Omental fat pad (tissue), 4 donors: ENCODE results near the gene PLEK2. TPM values are rescaled to one million over a fixed set of nuclear protein-coding genes. Genes with fewer than 3 reads are reported as not detected.

Source experiments
- ATAC-seq: fragments of 150-250 bp; one replicate; pipeline ENCODE4 v1.9.1; 2016; ENCODE audit warnings: mild to moderate bottlenecking, moderate library complexity; ENCODE audit not compliant: low FRiP score
- DNase-seq: peaks from one replicate; pipeline ENCODE4 v3.0.0-alpha.2; 2019; ENCODE audit warnings: low spot score
- total RNA-seq, 4 donors: library from RNA; depleted of rRNA; stranded (reverse); fragments of >200 nt; gene quantifications; one replicate each; pipeline ENCODE4 v1.1.0, GENCODE V29; 2016
- TF ChIP-seq, protein P1 (sequence below), 3 donors: fragments of 450-650 bp; IDR thresholded peaks; one replicate each; pipeline ENCODE4 v1.5.1; 2016 to 2017; ENCODE audit warnings: antibody characterized with exemption in 3 of 3, mild to moderate bottlenecking in 3 of 3, moderate library complexity in 2 of 3

The PLEK2 gene
- total RNA-seq, 4 donors from 2014 or later, result 1.8 to 4.5 (median 3.4) TPM; not detected in 1

DNA sequence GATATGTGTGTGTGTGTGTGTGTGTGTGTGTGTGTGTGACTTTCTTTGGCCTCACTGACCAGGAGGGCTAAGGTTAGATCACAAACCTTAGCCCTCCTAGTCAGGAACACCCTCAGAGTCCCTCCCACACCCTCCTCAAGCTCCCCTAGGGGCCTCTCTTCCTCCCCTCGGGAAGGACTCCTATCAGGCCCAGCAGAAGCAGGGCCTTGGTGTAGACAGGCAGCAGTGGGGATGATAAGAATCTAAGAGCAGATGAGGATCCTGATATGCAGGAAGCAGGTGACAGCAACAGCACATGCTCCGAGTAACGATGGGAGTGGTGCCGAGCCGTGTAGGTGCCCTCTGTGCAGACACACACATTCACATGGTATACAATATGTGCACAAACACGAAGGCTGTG, 20.7 kb downstream of the PLEK2 start:
- no peak for DNase-seq
- no peak for ATAC-seq
- TF ChIP-seq, protein P1, sequence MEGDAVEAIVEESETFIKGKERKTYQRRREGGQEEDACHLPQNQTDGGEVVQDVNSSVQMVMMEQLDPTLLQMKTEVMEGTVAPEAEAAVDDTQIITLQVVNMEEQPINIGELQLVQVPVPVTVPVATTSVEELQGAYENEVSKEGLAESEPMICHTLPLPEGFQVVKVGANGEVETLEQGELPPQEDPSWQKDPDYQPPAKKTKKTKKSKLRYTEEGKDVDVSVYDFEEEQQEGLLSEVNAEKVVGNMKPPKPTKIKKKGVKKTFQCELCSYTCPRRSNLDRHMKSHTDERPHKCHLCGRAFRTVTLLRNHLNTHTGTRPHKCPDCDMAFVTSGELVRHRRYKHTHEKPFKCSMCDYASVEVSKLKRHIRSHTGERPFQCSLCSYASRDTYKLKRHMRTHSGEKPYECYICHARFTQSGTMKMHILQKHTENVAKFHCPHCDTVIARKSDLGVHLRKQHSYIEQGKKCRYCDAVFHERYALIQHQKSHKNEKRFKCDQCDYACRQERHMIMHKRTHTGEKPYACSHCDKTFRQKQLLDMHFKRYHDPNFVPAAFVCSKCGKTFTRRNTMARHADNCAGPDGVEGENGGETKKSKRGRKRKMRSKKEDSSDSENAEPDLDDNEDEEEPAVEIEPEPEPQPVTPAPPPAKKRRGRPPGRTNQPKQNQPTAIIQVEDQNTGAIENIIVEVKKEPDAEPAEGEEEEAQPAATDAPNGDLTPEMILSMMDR (IDR thresholded peaks at IDR 0.05), result no peak

DNA sequence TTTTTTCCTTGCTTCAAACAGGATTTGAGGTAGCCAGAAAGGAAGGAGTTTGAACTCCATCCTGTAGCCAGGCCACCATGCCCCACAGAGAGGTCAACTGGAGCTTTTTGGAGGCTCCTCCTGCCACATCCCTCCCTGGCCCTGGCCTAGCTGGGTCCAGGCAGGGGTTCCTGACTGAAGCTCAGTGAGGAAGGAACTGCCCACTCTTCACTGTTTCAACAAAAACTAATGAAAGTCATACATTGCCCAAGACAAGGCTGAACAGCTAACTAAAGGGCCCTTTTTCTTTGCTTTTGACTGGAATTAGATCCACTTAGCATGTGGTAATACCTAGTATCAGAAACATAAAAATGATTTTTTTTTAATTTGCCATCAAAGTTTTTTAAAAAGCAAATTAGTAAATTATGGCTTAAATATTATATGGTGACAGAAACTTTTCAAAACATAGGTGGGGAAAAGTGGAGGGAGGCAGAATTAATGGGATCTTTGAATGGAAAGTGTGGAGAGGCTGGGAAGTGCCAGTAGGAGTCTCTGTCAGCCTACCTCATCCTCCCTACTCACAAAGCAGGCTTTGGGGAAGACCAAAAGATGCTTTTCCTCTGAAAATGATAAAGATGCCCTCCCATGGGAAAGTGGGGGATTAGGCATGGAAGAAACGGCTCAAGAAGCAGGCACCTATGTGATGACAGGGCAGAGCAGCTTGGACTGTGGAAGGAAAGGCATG, 22.0 kb downstream of the PLEK2 start:
- DNase-seq (no peak), ATAC-seq (no peak)
- TF ChIP-seq, protein P1 (IDR thresholded peaks at IDR 0.05), result no peak

DNA sequence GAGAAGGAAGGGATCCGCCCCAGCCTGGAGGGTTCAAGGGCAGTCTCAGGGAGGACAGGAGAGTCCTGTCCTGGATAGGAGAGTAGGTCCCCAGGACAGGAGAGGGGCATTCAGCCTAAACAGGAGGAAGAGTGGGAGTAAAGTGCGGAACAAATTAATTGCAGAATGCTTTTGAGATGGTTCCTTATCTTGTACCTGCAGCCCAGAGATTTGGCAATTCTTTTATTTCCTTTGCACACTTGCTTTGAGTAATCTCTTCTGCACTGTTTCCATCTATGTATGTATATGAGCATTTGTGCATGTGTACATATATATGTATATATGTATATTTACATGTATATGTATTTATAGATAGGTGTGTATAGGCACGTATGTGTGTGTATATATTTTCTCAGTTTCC, 22.7 kb downstream of the PLEK2 start:
- DNase-seq, result no peak
- TF ChIP-seq, protein P1 (IDR thresholded peaks at IDR 0.05), result no peak
- ATAC-seq, result no peak

DNA sequence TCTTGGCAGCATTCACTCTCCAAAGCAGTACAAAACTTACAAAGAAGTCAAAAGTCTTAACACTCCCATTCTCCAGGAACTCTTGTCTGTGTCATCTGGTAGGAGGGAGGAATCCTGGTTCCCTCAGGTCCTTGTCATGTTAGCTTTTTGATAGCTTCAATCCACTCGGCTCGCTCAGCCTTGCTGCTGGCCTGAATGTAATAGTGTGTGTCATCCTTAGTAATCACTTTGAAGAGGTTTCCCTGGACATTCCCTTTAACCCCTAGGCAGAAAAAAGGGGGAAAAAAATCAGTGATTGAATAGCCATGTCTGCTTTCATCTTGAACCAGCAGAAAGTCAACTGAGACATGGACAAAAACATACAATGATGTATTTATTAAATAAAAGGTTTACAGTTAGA, 24.8 kb downstream of the PLEK2 start:
- DNase-seq, result no peak
- TF ChIP-seq, protein P1 (IDR thresholded peaks at IDR 0.05), result no peak
- ATAC-seq, result no peak

DNA sequence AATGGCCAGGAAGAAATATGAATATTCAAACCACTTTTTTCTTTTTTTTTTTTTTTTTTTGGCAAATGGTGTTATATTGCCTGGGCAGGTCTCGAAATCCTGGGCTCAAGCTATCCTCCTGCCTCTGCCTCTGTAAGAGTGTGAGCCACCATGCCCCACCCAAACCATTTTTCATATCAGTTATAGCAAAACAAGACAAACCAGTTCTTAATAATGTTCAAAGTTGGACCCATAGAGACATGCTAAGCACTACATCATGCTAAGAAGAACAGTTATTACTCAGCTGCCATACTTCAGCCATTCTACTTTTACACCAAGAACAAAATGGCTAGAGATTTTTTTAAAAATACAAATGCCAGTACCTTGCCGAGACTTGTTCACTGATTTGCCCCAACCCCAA, 26.3 kb downstream of the PLEK2 start:
- TF ChIP-seq, protein P1 (IDR thresholded peaks at IDR 0.05), result no peak
- no peak for DNase-seq
- ATAC-seq, result no peak

DNA sequence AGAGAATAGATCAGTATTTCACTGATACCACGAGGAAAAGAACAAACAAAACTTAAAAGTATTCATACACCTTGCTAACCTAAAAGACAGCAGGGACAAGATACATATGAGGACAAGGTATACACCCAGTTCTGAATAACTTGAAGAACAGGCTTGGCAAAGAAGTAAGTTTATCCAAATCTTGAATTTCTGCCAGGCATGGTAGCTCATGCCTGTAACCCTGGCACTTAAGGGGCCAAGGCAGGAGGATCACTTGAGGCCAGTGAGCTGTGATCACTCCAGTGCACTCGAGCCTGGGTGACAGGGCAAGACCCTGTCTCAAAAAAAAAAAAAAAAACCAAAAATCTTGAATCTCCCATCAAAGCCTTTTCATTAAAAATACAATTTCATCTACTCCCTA, 26.8 kb downstream of the PLEK2 start:
- TF ChIP-seq, protein P1 (IDR thresholded peaks at IDR 0.05), result no peak
- ATAC-seq (no peak), DNase-seq (no peak)

DNA sequence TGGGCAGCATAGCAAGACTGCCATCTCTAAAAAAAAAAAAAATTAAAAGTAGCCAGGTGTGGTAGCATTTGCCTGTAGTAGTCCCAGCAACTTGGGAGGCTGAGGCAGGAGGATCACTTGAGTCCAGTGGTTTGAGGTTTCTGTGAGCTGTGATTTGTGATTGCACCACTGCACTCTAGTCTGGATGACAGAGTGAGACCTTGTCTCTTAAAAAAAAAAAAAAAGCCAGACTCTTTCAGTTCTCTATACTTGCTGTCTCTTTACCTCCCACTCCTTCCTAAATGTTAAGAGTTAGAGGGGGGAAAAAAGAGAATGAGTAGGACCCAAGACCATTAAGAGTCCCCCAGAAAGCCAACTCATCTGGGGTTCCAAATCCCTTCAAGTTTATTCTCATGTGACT, 34.0 kb downstream of the PLEK2 start:
- TF ChIP-seq, protein P1 (IDR thresholded peaks at IDR 0.05), result no peak
- ATAC-seq (no peak), DNase-seq (no peak)
